ENCODE data around the gene RNF19B.

GRCh38 chr1:32949519-32949918 lies 15.1 kb downstream of the RNF19B start:
- TF ChIP-seq GATA2 (IDR thresholded peaks at IDR 0.05; ENCODE audit: low read depth, low read length) (no peak), GATA3 (IDR thresholded peaks at IDR 0.05; ENCODE audit: low read depth, low read length) (no peak)

All from SH-SY5Y (cell line).